Progenitor cell of endocrine pancreas (in vitro differentiated cells): ENCODE measurements around the gene TARS1. TPM values are rescaled to one million over a fixed set of nuclear protein-coding genes. Genes with fewer than 3 reads are reported as not detected.

Experiments used
- DNase-seq: peaks from one replicate; pipeline ENCODE4 v3.0.0; 2021; ENCODE audit warnings: low spot score; ENCODE audit not compliant: unreplicated experiment
- H3K27ac Mint-ChIP-seq: 2 replicates; pipeline ENCODE4 v1.8.0; 2021; ENCODE audit warnings: mild to moderate bottlenecking, moderate library complexity, mixed read lengths
- H3K27me3 Mint-ChIP-seq: 2 replicates; pipeline ENCODE4 v1.8.0; 2021; ENCODE audit warnings: mixed read lengths
- H3K36me3 Mint-ChIP-seq: 2 replicates; pipeline ENCODE4 v1.8.0; 2022; ENCODE audit warnings: mixed read lengths; ENCODE audit not compliant: insufficient read depth
- H3K4me1 Mint-ChIP-seq: 2 replicates; pipeline ENCODE4 v1.8.0; 2021; ENCODE audit warnings: low read depth, mixed read lengths
- H3K4me3 Mint-ChIP-seq: 2 replicates; pipeline ENCODE4 v1.8.0; 2021; ENCODE audit warnings: low read depth, mild to moderate bottlenecking, moderate library complexity, mixed read lengths
- H3K9me3 Mint-ChIP-seq: 2 replicates; pipeline ENCODE4 v1.8.0; 2021; ENCODE audit warnings: low read depth, mixed read lengths
- total RNA-seq: library from RNA; stranded (reverse); gene quantifications from 2 replicates; pipeline ENCODE4 v1.2.1, GENCODE V29; 2021
- TF ChIP-seq, protein P1 (sequence below): fragments of 200-600 bp; sonication (generic); IDR thresholded peaks from one replicate; pipeline ENCODE4 v1.5.0; 2021; ENCODE audit warnings: antibody characterized with exemption, mild to moderate bottlenecking; ENCODE audit not compliant: unreplicated experiment

Gene TARS1
- total RNA-seq, 1 donor from 2014 or later: 168 TPM

DNA sequence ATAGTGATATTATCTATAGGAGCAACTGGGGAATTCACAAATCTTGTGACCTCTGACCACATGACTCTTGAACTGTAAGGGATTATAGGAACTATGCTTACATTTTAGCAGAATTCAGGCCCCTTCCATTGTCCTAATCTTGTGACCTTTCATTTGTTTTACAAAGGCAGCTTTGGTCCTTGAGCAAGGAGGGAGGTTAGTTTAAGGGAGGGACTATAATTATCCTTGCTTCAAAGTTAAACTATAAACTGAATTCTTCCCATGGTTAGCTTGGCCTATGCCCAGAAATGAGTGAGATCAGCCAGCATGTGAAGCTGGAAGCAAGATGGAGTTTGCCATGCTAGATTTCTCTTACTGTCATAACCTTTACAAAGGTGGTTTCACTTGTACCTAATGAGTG, 51.2 kb downstream of the TARS1 start:
- no peak overlapping the region for H3K27ac Mint-ChIP-seq
- H3K4me3 Mint-ChIP-seq: no peak overlapping the region
- peaks cover 3% of the 10 kb centered on the region for H3K9me3 Mint-ChIP-seq
- no peak for DNase-seq
- H3K27me3 Mint-ChIP-seq: no peaks in the 10 kb centered on the region
- H3K36me3 Mint-ChIP-seq: no peaks in the 10 kb centered on the region
- TF ChIP-seq, protein P1, sequence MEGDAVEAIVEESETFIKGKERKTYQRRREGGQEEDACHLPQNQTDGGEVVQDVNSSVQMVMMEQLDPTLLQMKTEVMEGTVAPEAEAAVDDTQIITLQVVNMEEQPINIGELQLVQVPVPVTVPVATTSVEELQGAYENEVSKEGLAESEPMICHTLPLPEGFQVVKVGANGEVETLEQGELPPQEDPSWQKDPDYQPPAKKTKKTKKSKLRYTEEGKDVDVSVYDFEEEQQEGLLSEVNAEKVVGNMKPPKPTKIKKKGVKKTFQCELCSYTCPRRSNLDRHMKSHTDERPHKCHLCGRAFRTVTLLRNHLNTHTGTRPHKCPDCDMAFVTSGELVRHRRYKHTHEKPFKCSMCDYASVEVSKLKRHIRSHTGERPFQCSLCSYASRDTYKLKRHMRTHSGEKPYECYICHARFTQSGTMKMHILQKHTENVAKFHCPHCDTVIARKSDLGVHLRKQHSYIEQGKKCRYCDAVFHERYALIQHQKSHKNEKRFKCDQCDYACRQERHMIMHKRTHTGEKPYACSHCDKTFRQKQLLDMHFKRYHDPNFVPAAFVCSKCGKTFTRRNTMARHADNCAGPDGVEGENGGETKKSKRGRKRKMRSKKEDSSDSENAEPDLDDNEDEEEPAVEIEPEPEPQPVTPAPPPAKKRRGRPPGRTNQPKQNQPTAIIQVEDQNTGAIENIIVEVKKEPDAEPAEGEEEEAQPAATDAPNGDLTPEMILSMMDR: no peak
- peaks cover 4% of the 10 kb centered on the region for H3K4me1 Mint-ChIP-seq

- Mint-ChIP-seq H3K4me3 (no peak overlapping the region), H3K4me1 (peaks cover 2% of the 10 kb centered on the region)
Measured at GRCh38 chr5:33494466-33494865, 53.7 kb downstream of the TARS1 start.

DNA sequence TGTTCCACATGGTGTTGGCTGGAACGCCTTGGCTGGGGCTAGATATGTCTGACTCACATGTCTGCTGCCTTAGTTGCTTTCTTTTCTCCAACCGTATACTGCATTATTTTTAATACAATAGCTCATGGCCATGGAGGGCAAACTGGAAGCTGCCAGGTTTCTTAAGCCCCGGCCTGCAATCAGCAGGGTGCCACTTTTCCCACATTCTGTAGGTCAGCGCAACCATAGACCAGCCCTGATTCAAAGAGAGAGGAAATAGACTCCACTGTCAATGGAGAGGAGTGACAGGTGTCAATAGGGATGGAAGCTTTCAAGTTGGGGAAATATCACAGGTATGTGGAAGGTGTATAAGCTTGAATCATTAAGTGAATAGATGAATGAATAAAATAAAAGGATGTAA, 60.5 kb downstream of the TARS1 start:
- DNase-seq: no peak
- peaks cover 2% of the 10 kb centered on the region for H3K4me1 Mint-ChIP-seq
- H3K9me3 Mint-ChIP-seq: no peaks in the 10 kb centered on the region
- no peaks in the 10 kb centered on the region for H3K36me3 Mint-ChIP-seq
- no peak overlapping the region for H3K4me3 Mint-ChIP-seq
- H3K27ac Mint-ChIP-seq: no peak overlapping the region
- TF ChIP-seq, protein P1: no peak
- H3K27me3 Mint-ChIP-seq: no peaks in the 10 kb centered on the region

More at GRCh38 chr5:33494466-33494865, 53.7 kb downstream of the TARS1 start:
- H3K27me3 Mint-ChIP-seq: no peaks in the 10 kb centered on the region
- peaks cover 3% of the 10 kb centered on the region for H3K9me3 Mint-ChIP-seq
- TF ChIP-seq, protein P1: no peak
- no peaks in the 10 kb centered on the region for H3K36me3 Mint-ChIP-seq
- H3K27ac Mint-ChIP-seq: no peak overlapping the region
- DNase-seq: no peak

DNA sequence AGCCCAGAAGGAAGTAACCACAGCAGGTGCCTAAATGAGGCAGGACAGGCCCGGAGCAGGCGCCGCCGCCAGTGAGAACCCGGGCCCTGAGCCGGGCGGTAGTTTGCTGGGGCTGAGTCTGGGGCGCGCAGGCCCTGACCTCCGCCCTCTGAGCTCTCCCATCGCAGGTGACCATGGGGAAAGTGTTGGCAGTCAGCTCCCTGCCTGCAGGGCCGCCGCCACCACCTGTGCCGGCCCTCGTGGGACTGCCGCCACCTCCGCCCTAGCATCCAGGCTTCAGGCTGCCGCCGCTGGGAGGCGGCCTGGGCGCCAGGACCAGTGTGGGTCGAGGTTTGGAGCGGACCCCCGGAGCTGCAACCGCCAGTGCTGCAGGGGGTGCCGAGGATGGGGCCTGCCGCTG, 61.1 kb downstream of the TARS1 start:
- H3K4me3 Mint-ChIP-seq: no peak overlapping the region
- no peaks in the 10 kb centered on the region for H3K27me3 Mint-ChIP-seq
- TF ChIP-seq, protein P1: no peak
- DNase-seq: no peak
- peaks cover 2% of the 10 kb centered on the region for H3K4me1 Mint-ChIP-seq
- no peak overlapping the region for H3K27ac Mint-ChIP-seq
- H3K36me3 Mint-ChIP-seq: no peaks in the 10 kb centered on the region
- no peaks in the 10 kb centered on the region for H3K9me3 Mint-ChIP-seq

- DNase-seq: no peak
- Mint-ChIP-seq H3K27ac (no peak overlapping the region), H3K36me3 (no peaks in the 10 kb centered on the region), H3K4me1 (no peaks in the 10 kb centered on the region), H3K27me3 (no peaks in the 10 kb centered on the region), H3K4me3 (no peak overlapping the region), H3K9me3 (no peaks in the 10 kb centered on the region)
- TF ChIP-seq, protein P1: no peak
Measured at GRCh38 chr5:33504570-33504969, 63.8 kb downstream of the TARS1 start.
